Neural cell (in vitro differentiated cells): ENCODE measurements around the gene PRCP. TPM values are rescaled to one million over a fixed set of nuclear protein-coding genes. Genes with fewer than 3 reads are reported as not detected.
"Not testable (repeated sequence)": the region's sequence is repeated elsewhere in the genome, so short reads cannot be mapped to it uniquely, and the experiment has no call there.

Source experiments
- H2AFZ ChIP-seq: fragments of 200-600, 300-800 bp; sonication (generic), shearing (Covaris generic); 2 replicates; pipeline ENCODE4 v1.6.0; 2014; ENCODE audit warnings: low read depth, mild to moderate bottlenecking, antibody characterized with exemption, low read length, moderate library complexity
- H3F3A ChIP-seq: fragments of 200-600 bp; shearing (Covaris generic); 2 replicates; pipeline ENCODE4 v1.6.1; 2016; ENCODE audit warnings: mild to moderate bottlenecking, moderate library complexity, mixed read lengths, antibody characterized with exemption, low read length; ENCODE audit not compliant: insufficient read depth, poor library complexity, severe bottlenecking
- H3K27ac ChIP-seq: fragments of 200-600, 300-800 bp; sonication (generic), shearing (Covaris generic); 2 replicates; pipeline ENCODE4 v1.5.1; 2014; ENCODE audit warnings: mild to moderate bottlenecking, low read length, moderate library complexity
- H3K27me3 ChIP-seq: fragments of 300-800, 200-600 bp; sonication (generic), shearing (Covaris generic); 2 replicates; pipeline ENCODE4 v1.6.0; 2014; ENCODE audit warnings: mild to moderate bottlenecking, low read depth, low read length, moderate library complexity; ENCODE audit not compliant: insufficient read depth
- H3K36me3 ChIP-seq: fragments of 300-800, 200-600 bp; sonication (generic), shearing (Covaris generic); 2 replicates; pipeline ENCODE4 v1.5.1; 2014; ENCODE audit warnings: mild to moderate bottlenecking, antibody characterized with exemption, low read length, moderate library complexity; ENCODE audit not compliant: insufficient read depth
- H3K4me2 ChIP-seq: fragments of 300-800, 200-600 bp; sonication (generic), shearing (Covaris generic); 2 replicates; pipeline ENCODE4 v1.6.0; 2014; ENCODE audit warnings: mild to moderate bottlenecking, low read length
- H3K4me3 ChIP-seq: fragments of 300-800, 200-600 bp; sonication (generic), shearing (Covaris generic); 2 replicates; pipeline ENCODE4 v1.5.1; 2014; ENCODE audit warnings: mild to moderate bottlenecking, low read length, moderate library complexity
- H3K79me2 ChIP-seq: fragments of 200-600 bp; shearing (Covaris generic); replicated peaks from 2 replicates; pipeline ENCODE4 v1.6.0; 2014; ENCODE audit warnings: mild to moderate bottlenecking, low read length, moderate library complexity; ENCODE audit not compliant: insufficient read depth
- H3K9ac ChIP-seq: fragments of 300-800, 200-600 bp; sonication (generic), shearing (Covaris generic); 2 replicates; pipeline ENCODE4 v1.6.1; 2016; ENCODE audit warnings: mild to moderate bottlenecking, low read length, mixed read lengths
- H3K9me2 ChIP-seq: fragments of 200-600 bp; shearing (Covaris generic); 2 replicates; pipeline ENCODE4 v1.6.1; 2016; ENCODE audit warnings: mild to moderate bottlenecking, low read length, mixed read lengths; ENCODE audit not compliant: insufficient read depth
- H3K9me3 ChIP-seq: fragments of 200-600, 300-800 bp; sonication (generic), shearing (Covaris generic); 2 replicates; pipeline ENCODE4 v1.6.1; 2016; ENCODE audit warnings: mild to moderate bottlenecking, mixed run types, low read length, moderate library complexity, mixed read lengths
- H4K20me1 ChIP-seq: fragments of 200-600 bp; shearing (Covaris generic); 2 replicates; pipeline ENCODE4 v1.6.1; 2016; ENCODE audit warnings: mild to moderate bottlenecking, mixed run types; ENCODE audit not compliant: insufficient read depth
- EP300 ChIP-seq: fragments of 450-650 bp; conservative IDR thresholded peaks from 2 replicates; pipeline ENCODE4 v1.6.1; 2014; ENCODE audit warnings: antibody characterized with exemption, mild to moderate bottlenecking, moderate library complexity; ENCODE audit not compliant: poor library complexity, severe bottlenecking
- EZH2 ChIP-seq: fragments of 200-600, 300-800 bp; shearing (Covaris generic), sonication (generic); IDR thresholded peaks from 2 replicates; pipeline ENCODE4 v1.6.1; 2014; ENCODE audit warnings: antibody characterized with exemption, low read length, borderline replicate concordance, mild to moderate bottlenecking; ENCODE audit not compliant: insufficient read depth, poor library complexity, severe bottlenecking
- MXI1 ChIP-seq: fragments of 450-650 bp; conservative IDR thresholded peaks from 2 replicates; pipeline ENCODE4 v1.6.1; 2014; ENCODE audit warnings: antibody characterized with exemption, mild to moderate bottlenecking; ENCODE audit not compliant: poor library complexity, severe bottlenecking
- POLR2AphosphoS5 ChIP-seq: IDR thresholded peaks from 2 replicates; pipeline ENCODE4 v1.6.1; 2012
- RAD21 ChIP-seq: fragments of 450-650 bp; conservative IDR thresholded peaks from 2 replicates; pipeline ENCODE4 v1.6.1; 2014; ENCODE audit warnings: antibody characterized with exemption, mild to moderate bottlenecking, moderate library complexity
- SMC3 ChIP-seq: fragments of 450-650 bp; conservative IDR thresholded peaks from 2 replicates; pipeline ENCODE4 v1.6.1; 2014; ENCODE audit warnings: antibody characterized with exemption, mild to moderate bottlenecking, moderate library complexity; ENCODE audit not compliant: poor library complexity
- TAF1 ChIP-seq: IDR thresholded peaks from 2 replicates; pipeline ENCODE4 v1.6.1; 2012; ENCODE audit warnings: low read depth
- polyA plus RNA-seq: library from polyadenylated mRNA; depleted of rRNA; stranded (reverse); fragments of >200 nt; gene quantifications from 2 replicates; pipeline ENCODE4 v1.2.3, GENCODE V29; 2014
- TF ChIP-seq, protein P1 (sequence below): IDR thresholded peaks from 2 replicates; pipeline ENCODE4 v1.6.1; 2012; ENCODE audit warnings: borderline replicate concordance
- TF ChIP-seq, protein P2 (sequence below): fragments of 450-650 bp; IDR thresholded peaks from 2 replicates; pipeline ENCODE4 v1.5.1; 2014; ENCODE audit warnings: antibody characterized with exemption, mild to moderate bottlenecking, moderate library complexity; ENCODE audit not compliant: poor library complexity, severe bottlenecking

Gene PRCP
- polyA plus RNA-seq, 1 donor from 2014 or later, result 6.1 TPM

DNA sequence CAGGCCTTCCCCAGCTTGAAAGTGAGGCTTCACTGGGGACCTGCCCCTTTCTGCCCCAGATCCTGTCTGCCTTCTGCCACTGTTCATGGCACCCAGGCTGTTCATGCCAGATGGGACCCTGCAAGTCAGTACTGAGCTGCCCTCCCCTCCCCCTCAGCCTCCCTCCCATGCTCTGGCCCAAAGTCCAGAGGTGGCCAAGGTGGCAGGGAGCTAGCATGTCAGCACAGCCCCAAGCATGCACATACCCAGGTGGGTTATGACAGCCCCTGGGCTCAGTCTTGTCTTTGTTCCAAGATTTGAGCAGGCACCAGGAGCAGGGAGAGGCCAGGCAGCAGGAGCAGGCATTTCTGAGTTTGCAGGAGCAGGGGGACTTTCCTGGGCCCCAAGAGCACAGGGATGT lies 45.5 kb upstream of the PRCP start:
- H3K4me2 ChIP-seq, result no peak overlapping the region
- H4K20me1 ChIP-seq, result no peaks in the 10 kb centered on the region
- H3F3A ChIP-seq, result no peaks in the 10 kb centered on the region
- no peaks in the 10 kb centered on the region for H3K9me3 ChIP-seq
- no peak overlapping the region for H3K9ac ChIP-seq
- no peaks in the 10 kb centered on the region for H3K79me2 ChIP-seq
- H3K27me3 ChIP-seq, result no peaks in the 10 kb centered on the region
- TF ChIP-seq, protein P1, sequence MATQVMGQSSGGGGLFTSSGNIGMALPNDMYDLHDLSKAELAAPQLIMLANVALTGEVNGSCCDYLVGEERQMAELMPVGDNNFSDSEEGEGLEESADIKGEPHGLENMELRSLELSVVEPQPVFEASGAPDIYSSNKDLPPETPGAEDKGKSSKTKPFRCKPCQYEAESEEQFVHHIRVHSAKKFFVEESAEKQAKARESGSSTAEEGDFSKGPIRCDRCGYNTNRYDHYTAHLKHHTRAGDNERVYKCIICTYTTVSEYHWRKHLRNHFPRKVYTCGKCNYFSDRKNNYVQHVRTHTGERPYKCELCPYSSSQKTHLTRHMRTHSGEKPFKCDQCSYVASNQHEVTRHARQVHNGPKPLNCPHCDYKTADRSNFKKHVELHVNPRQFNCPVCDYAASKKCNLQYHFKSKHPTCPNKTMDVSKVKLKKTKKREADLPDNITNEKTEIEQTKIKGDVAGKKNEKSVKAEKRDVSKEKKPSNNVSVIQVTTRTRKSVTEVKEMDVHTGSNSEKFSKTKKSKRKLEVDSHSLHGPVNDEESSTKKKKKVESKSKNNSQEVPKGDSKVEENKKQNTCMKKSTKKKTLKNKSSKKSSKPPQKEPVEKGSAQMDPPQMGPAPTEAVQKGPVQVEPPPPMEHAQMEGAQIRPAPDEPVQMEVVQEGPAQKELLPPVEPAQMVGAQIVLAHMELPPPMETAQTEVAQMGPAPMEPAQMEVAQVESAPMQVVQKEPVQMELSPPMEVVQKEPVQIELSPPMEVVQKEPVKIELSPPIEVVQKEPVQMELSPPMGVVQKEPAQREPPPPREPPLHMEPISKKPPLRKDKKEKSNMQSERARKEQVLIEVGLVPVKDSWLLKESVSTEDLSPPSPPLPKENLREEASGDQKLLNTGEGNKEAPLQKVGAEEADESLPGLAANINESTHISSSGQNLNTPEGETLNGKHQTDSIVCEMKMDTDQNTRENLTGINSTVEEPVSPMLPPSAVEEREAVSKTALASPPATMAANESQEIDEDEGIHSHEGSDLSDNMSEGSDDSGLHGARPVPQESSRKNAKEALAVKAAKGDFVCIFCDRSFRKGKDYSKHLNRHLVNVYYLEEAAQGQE, result no peak
- no peak for TF ChIP-seq POLR2AphosphoS5
- TF ChIP-seq SMC3, result no peak
- TF ChIP-seq EP300, result no peak
- TF ChIP-seq MXI1, result no peak
- TF ChIP-seq EZH2, result no peak
- TF ChIP-seq TAF1, result no peak
- TF ChIP-seq, protein P2, sequence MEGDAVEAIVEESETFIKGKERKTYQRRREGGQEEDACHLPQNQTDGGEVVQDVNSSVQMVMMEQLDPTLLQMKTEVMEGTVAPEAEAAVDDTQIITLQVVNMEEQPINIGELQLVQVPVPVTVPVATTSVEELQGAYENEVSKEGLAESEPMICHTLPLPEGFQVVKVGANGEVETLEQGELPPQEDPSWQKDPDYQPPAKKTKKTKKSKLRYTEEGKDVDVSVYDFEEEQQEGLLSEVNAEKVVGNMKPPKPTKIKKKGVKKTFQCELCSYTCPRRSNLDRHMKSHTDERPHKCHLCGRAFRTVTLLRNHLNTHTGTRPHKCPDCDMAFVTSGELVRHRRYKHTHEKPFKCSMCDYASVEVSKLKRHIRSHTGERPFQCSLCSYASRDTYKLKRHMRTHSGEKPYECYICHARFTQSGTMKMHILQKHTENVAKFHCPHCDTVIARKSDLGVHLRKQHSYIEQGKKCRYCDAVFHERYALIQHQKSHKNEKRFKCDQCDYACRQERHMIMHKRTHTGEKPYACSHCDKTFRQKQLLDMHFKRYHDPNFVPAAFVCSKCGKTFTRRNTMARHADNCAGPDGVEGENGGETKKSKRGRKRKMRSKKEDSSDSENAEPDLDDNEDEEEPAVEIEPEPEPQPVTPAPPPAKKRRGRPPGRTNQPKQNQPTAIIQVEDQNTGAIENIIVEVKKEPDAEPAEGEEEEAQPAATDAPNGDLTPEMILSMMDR, result no peak
- no peak for TF ChIP-seq RAD21
- no peaks in the 10 kb centered on the region for H3K36me3 ChIP-seq
- no peak overlapping the region for H3K4me3 ChIP-seq
- H3K9me2 ChIP-seq, result no peaks in the 10 kb centered on the region
- H3K27ac ChIP-seq, result no peak overlapping the region
- H2AFZ ChIP-seq, result no peak overlapping the region

DNA sequence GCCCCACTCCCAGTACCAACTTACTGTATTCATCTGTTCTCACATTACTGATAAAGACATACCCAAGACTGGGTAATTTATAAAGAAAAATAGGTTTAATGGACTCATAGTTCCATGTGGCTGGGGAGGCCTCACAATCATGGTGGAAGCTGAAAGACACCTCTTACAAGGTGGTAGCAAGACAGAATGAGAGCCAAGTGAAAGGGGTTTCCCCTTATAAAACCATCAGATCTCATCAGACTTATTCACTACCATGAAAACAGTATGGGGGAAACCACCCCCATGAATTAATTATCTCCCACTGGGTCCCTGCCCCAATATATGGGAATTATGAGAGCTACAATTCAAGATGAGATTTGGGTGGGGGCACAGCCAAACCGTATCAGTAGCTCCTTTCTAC lies 44.8 kb upstream of the PRCP start:
- not testable (repeated sequence) for H3K27ac ChIP-seq, H3K4me3 ChIP-seq, H3K4me2 ChIP-seq, H3K9me3 ChIP-seq, H3K79me2 ChIP-seq, H3K9ac ChIP-seq, H3F3A ChIP-seq, H4K20me1 ChIP-seq, H3K36me3 ChIP-seq, H3K9me2 ChIP-seq, H3K27me3 ChIP-seq, H2AFZ ChIP-seq

DNA sequence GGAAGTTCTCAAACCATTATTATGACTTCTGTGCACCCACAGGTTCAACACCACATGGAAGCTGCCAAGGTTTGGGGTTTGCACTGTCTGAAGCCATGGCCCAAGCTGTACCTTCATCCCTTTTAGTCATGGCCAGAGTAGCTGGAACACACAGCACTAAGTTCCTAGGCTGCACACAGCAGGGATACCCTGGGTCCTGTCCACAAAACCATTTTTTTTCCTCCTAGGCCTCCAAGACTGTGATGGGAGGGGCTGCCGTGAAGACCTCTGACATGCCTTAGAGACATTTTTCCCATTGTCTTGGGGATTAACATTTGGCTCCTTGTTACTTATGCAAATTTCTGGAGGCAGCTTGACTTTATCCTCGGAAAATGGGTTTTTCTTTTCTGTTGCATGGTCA lies 44.0 kb upstream of the PRCP start:
- Histone ChIP-seq H3K36me3 (no peaks in the 10 kb centered on the region), H3K9ac (no peak overlapping the region), H3K27me3 (no peaks in the 10 kb centered on the region), H3K79me2 (no peaks in the 10 kb centered on the region), H3K4me2 (no peak overlapping the region), H3K9me2 (no peaks in the 10 kb centered on the region), H2AFZ (no peak overlapping the region), H4K20me1 (no peaks in the 10 kb centered on the region), H3F3A (no peaks in the 10 kb centered on the region), H3K4me3 (no peak overlapping the region), H3K27ac (no peak overlapping the region), H3K9me3 (no peaks in the 10 kb centered on the region)
- TF ChIP-seq POLR2AphosphoS5 (no peak), TAF1 (no peak), MXI1 (no peak), EZH2 (no peak), SMC3 (no peak), RAD21 (no peak)
- TF ChIP-seq, protein P2, result no peak

DNA sequence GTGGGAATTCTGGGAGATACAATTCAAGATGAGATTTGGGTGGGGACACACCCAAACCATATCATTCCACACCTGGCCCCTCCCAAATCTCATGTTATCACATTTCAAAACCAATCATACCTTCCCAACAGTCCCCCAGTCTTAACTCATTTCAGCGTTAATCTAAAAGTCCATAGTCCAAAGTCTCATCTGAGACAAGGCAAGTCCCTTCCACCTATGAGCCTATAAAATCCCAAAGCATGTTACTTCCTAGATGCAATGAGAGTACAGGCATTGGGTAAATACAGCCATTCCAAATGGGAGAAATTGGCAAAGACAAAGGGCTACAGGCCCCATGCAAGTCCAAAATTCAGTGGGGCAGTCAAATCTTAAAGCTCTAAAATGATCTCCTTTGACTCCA lies 43.2 kb upstream of the PRCP start:
- H3K36me3 ChIP-seq, H3K9ac ChIP-seq, H3K4me3 ChIP-seq: not testable (repeated sequence)

More for the DNA sequence above, 43.2 kb upstream of the PRCP start:
- not testable (repeated sequence) for H4K20me1 ChIP-seq, H3K9me3 ChIP-seq, H3K9me2 ChIP-seq, H3K27ac ChIP-seq, H3K4me2 ChIP-seq, H3K27me3 ChIP-seq, H3K79me2 ChIP-seq, H2AFZ ChIP-seq, H3F3A ChIP-seq
